GM21619 (cell line): ENCODE measurements around the gene SRSF4.

ENCODE experiments used
- ATAC-seq: cut with Tn5 transposase; IDR thresholded peaks from one replicate; pipeline ENCODE4 v1.9.1; 2021; ENCODE audit not compliant: unreplicated experiment

Gene SRSF4

GRCh38 chr1:29099286-29099685, 82.4 kb downstream of the SRSF4 start:
- ATAC-seq, result no peak
